ENCODE measurements around the gene GIPC3.
"Not testable (repeated sequence)": the region's sequence is repeated elsewhere in the genome, so short reads cannot be mapped to it uniquely, and the experiment has no call there.

GIPC3 gene

GRCh38 chr19:3618811-3619630, 33.7 kb downstream of the GIPC3 start:
- DNase-seq: no peak

- no peak for DNase-seq
These were observed 34.3 kb downstream of the GIPC3 start for GRCh38 chr19:3619631-3620012.

GRCh38 chr19:3620145-3620816, 35.0 kb downstream of the GIPC3 start:
- no peak for DNase-seq

GRCh38 chr19:3620817-3621547, 35.7 kb downstream of the GIPC3 start:
- no peak for DNase-seq

- DNase-seq: no peak
These were observed 36.4 kb downstream of the GIPC3 start for GRCh38 chr19:3621689-3622088.

GRCh38 chr19:3622224-3622623, 36.9 kb downstream of the GIPC3 start:
- DNase-seq: no peak

- no peak for DNase-seq
These were observed 38.4 kb downstream of the GIPC3 start for GRCh38 chr19:3623716-3624115.

GRCh38 chr19:3625996-3626472, 40.8 kb downstream of the GIPC3 start:
- no peak for DNase-seq

- DNase-seq: peak; percentile 99
These were observed 41.4 kb downstream of the GIPC3 start, which contains the start of gene CACTIN for GRCh38 chr19:3626473-3627350. Gene CACTIN, minus strand, starts transcription at chr19:3626790. Its CDS starts 28 bp downstream, at chr19:3626762.

GRCh38 chr19:3627351-3627723, 42.1 kb downstream of the GIPC3 start:
- DNase-seq: no peak

- DNase-seq: not testable (repeated sequence)
These were observed 43.5 kb downstream of the GIPC3 start for GRCh38 chr19:3628766-3629165.

GRCh38 chr19:3631053-3631861, 46.0 kb downstream of the GIPC3 start:
- no peak for DNase-seq

- no peak for DNase-seq
These were observed 46.8 kb downstream of the GIPC3 start for GRCh38 chr19:3632098-3632497.

GRCh38 chr19:3632739-3633558, 47.7 kb downstream of the GIPC3 start:
- no peak for DNase-seq

GRCh38 chr19:3633559-3633988, 48.3 kb downstream of the GIPC3 start:
- no peak for DNase-seq

- DNase-seq: no peak
These were observed 49.3 kb downstream of the GIPC3 start for GRCh38 chr19:3634496-3635045.

- DNase-seq: no peak
These were observed 51.2 kb downstream of the GIPC3 start for GRCh38 chr19:3636506-3636905.

- no peak for DNase-seq
These were observed 51.7 kb downstream of the GIPC3 start for GRCh38 chr19:3636962-3637361.

GRCh38 chr19:3637621-3638020, 52.3 kb downstream of the GIPC3 start:
- DNase-seq: no peak
